Ramos (cell line): ENCODE data around the gene TNFRSF6B.
"Not testable (repeated sequence)": the region's sequence is repeated elsewhere in the genome, so short reads cannot be mapped to it uniquely, and the experiment has no call there.

Experiments
- in situ Hi-C: fragments of 300-500 bp; cut with MboI; formaldehyde crosslinking; loops from one replicate; pipeline ENCODE4 v1.14.3; 2022; ENCODE audit warnings: low sequenced_read_pairs; ENCODE audit not compliant: unreplicated experiment

TNFRSF6B gene

DNA sequence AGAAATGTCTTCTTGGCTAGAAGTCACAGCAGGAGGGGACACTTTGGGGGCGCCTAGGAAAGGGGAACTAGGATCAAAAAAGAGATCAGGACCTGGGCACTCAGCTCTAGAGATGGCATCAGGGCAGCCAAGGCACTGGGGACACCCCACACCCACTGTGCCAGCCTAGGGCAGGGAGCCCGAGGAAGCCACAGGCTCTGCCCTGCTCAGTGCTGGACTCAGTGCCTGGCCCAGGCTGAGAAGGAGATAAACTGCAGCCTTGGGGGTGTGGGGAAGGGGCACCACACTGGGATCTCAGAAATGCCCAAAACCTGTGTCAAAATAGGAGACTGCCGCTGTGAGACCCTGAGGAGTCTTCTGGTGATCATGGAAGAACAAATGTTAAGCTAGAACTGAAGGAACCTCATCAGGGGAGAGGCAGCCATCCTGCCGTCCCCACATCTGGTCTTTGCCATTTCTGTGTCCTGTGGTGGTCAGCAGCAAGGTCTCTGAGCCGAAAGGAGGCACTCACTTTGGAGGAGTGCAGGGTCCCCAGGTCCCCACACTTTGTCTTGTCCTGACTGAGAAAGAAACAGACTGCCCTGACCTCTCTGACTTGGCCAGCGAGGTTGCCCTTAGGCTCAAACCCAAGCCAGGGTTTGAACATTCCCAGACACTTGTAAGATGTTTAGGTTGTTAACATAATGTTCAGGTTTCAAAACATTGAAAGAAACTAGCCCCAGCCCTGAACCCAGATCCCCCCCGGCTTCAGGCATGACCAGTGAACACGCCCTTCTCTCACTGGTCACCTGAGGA lies 9.0 kb downstream of the TNFRSF6B start:
- in situ Hi-C loops: loop anchor here (10.0 kb wide), 1 partner anchor 149 kb away; no protein-coding TSS in a partner anchor

DNA sequence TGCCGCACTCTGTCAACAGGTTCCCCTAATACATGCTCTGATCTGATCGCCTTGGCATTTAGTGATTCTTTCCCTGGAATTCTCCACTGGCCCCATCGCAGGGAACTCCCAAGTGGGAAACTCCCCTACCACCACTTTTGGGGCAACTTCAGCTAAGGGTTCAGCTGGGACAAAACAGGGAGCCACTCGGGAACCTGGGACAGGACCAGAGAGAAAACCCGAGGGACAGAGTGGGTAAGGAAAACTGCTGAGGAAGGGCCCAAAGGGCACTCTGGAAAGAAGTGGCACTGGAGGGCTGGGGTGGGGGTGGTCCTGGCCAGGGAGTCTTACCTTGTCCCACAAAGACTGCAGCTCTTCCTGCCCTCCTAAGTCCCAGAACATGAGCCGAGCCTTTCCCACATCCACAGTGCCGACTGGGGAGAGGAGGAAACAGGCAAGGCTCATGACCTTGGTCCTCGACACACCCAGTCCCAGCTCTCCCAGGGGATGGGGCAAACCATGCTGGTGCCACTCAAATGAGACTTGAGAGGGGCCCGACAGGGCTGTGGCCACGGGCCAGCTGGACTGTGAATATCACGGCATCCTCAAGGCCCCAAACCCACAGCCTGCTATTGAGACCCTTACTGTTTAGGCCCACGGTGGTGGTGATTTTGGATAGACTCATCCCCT lies 9.7 kb downstream of the TNFRSF6B start:
- in situ Hi-C loops: loop anchor here (10.0 kb wide), 1 partner anchor 149 kb away; no protein-coding TSS in a partner anchor

DNA sequence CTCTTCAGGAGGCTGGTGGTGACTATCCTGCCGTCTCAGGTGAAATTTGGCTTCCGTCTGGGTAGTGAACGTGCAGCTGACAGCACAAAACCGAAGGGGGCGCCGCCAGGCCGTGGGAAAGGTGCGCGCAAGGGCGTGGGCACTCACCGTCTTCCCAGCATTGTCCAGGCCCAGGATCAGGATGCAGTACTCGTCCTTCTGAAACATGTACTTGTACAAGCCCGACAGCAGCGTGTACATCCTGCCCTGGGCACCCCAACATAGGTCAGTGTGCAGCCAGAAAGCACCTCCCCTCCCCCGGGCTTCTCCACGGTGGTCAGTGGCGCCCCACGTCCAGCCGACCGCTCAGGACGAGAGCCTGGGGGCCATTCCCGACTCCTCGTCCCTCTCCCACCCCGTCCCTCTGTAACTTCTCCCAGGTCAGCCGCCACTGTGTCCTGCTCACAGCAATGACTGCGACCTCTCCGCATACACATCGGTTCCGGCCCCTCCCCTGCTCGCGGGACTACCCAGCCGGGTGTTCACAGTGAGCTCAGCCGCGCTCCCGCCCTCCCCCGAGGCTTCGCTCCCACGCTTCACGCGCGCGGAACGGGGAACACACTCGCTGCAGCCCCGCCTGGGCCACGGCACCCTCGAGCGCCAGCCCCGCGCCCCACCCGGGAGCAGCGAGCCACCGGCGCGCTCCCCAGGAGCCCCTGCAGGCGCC lies 10.6 kb downstream of the TNFRSF6B start:
- in situ Hi-C loops: loop anchor here (10.0 kb wide), 1 partner anchor 148 kb away; no protein-coding TSS in a partner anchor

GRCh38 chr20:63707558-63708300 lies 11.3 kb downstream of the TNFRSF6B start, which contains the start of the genes ARFRP1 and ZGPAT:
Gene ARFRP1, minus strand, starts transcription at chr20:63707976. Its CDS starts 885 bp downstream, at chr20:63707091.
Gene ZGPAT, plus strand, starts transcription at chr20:63708039. Its CDS starts 542 bp downstream, at chr20:63708581.
- in situ Hi-C loops: loop anchor here (10.0 kb wide), 1 partner anchor 147 kb away; no protein-coding TSS in a partner anchor

- in situ Hi-C loops: loop anchor here (10.0 kb wide), 1 partner anchor 146 kb away; no protein-coding TSS in a partner anchor
Observed at GRCh38 chr20:63708301-63709148, 12.1 kb downstream of the TNFRSF6B start.

- in situ Hi-C loops: loop anchor here (10.0 kb wide), 1 partner anchor 146 kb away; no protein-coding TSS in a partner anchor
Observed at GRCh38 chr20:63709149-63709527, 12.7 kb downstream of the TNFRSF6B start.

GRCh38 chr20:63711085-63711645 lies 14.7 kb downstream of the TNFRSF6B start:
- in situ Hi-C loops: no loop called here

- in situ Hi-C loops: no loop called here
Observed at GRCh38 chr20:63712191-63712590, 15.7 kb downstream of the TNFRSF6B start.

DNA sequence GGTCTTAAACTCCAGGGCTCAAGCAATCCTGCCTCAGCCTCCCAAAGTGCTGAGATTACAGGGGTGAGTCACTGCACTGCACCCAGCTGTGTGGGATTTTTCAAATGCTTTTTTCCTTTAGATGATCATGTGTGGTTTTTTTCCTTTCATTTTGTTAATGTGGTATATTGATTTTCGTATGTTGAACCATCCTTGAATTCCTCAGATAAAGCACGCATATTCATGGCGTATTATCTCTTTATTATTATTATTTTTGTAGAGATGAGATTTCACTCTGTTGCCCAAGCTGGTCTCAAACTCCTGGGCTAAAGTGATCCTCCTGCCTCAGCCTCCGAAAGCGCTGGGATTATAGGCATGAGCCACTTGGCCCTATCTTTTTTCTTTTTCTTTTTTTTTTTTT lies 18.4 kb downstream of the TNFRSF6B start:
- in situ Hi-C loops: no loop called here

DNA sequence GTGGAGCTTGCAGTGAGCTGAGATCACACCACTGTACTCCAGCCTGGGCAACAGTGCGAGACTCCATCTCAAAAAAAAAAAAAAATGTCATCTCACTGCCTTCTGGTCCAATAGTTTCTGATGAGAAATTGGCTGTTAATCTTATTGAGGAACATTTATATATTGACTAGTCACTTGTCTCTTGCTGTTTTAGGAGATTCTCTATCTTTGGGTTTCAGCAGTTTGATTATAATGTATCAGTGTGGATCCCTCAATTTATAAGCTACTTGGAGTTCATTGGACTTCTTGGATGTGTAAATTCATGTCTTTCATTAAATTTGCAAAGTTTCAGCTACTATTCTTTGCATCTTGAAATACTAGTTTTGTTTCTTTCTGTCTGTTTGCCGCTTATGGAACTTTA lies 22.5 kb downstream of the TNFRSF6B start:
- in situ Hi-C loops: no loop called here

DNA sequence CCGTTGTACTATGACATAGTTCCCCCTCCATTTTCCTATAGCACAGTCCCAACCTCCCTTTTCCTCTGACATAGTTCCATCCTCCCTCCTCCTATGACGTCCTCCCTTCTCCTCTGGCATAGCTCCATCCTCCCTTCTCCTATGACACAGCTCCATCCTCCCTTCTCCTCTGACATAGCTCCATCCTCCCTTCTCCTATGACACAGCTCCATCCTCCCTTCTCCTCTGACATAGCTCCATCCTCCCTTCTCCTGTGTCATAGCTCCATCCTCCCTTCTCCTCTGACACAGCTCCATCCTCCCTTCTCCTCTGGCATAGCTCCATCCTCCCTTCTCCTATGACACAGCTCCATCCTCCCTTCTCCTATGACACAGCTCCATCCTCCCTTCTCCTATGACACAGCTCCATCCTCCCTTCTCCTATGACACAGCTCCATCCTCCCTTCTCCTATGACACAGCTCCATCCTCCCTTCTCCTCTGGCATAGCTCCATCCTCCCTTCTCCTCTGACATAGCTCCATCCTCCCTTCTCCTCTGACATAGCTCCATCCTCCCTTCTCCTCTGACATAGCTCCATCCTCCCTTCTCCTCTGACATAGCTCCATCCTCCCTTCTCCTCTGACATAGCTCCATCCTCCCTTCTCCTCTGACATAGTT lies 26.6 kb downstream of the TNFRSF6B start:
- in situ Hi-C loops: not testable (repeated sequence)

DNA sequence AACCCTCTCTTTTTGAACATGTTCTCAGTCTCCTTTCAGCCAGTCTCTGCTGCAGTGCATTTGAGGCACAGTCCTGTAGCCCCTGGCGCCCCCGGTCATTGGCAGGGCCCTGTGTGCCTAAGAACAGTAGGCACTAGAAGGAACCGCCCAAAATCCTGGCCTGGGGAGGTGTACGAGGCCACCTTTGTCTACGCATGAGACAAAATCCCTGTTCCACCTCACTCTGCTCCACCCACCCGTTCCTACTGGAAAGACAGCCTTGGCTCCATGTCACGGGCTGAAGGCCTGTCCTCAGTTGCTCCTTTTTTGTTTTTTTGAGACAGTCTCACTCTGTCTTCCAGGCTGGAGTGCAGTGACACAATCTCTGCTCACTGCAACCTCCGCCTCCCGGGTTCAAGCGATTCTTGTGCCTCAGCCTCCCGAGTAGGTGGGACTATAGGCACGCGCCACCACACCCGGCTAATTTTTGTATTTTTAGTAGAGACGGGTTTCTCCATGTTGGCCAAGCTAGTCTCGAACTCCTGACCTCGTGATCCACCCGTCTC lies 33.8 kb downstream of the TNFRSF6B start:
- in situ Hi-C loops: not testable (repeated sequence)

- in situ Hi-C loops: no loop called here
Observed at GRCh38 chr20:63731410-63731809, 35.0 kb downstream of the TNFRSF6B start.

DNA sequence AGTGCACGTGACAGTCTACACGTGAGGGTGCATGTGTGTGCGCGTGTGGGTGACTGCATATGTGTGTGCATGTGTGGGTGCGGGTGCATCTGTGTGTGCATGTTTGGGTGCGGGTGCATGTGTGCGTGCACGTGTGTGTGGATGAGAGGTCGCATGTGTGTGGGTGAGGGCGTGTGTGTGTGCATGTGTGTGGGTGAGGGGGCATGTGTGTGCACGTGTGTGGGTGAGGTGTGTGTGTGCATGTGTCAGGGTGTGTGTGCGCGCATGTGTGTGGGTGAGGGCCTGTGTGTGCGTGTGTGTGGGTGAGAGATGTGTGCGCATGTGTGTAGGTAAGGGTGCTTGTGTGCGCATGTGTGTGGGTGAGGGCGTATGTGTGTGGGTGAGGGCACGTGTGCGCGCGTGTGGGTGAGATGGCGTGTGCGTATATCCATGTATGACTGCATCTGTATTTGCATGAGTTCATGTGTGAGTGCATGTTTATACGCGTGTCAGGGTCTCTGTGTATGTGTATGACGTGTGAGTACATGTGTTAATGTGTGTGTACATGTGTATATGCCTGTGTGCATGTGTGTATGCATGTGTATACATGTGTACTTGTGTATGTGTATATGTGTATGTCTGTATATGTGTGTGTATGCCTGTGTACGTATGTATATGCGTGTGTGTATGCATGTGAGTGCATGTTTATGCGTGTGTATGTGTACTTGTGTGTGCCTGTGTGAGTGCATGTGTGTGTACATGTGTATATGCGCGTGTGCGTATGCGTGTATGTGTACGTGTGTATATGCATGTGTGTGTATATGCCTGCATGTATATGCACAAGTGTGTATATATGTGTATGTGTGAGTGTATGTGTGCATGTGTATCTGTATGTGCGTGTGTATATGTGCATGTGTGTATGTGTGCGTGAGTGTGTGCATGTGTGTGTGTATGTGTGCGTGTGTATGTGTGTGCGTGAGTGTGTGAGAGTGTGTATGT lies 36.0 kb downstream of the TNFRSF6B start:
- in situ Hi-C loops: no loop called here

GRCh38 chr20:63733117-63733516 lies 36.7 kb downstream of the TNFRSF6B start:
- in situ Hi-C loops: no loop called here

GRCh38 chr20:63733579-63734081 lies 37.2 kb downstream of the TNFRSF6B start:
- in situ Hi-C loops: no loop called here
